A549 (cell line): ENCODE data around the gene GRM7. TPM values are rescaled to one million over a fixed set of nuclear protein-coding genes. Genes with fewer than 3 reads are reported as not detected.

Experiments
- ATAC-seq, 2 experiments: fragments of 200-7000 bp in 1 of 2; fragments of >200 bp in 1 of 2; cut with Nextera tagmentation in 1 of 2; cut with Tn5 transposase in 1 of 2; 3 replicates each; pipeline versions ENCODE4 v1.8.0 to v1.9.1; 2018 to 2020; ENCODE audit warnings: mild to moderate bottlenecking in 1 of 2, moderate library complexity in 1 of 2
- CTCF ChIA-PET: fragments of 300-600 bp; sonication (Branson Sonifier 250); formaldehyde crosslinking; extraction: SDS; loops from one replicate; lab custom pipeline; 2021; ENCODE audit warnings: antibody characterized with exemption, inconsistent platforms; lab: Yijun Ruan, JAX
- POLR2A ChIA-PET: fragments of 350-600 bp; formaldehyde crosslinking; extraction: SDS; loops from one replicate; lab custom pipeline; 2021; ENCODE audit warnings: antibody characterized with exemption, inconsistent platforms; lab: Yijun Ruan, JAX
- DNase-seq, 2 experiments: peaks; one replicate each; pipeline versions ENCODE4 v3.0.0 to v3.0.0-alpha.2; 2011 to 2016; ENCODE audit warnings: low read depth in 1 of 2, low spot score in 1 of 2
- FAIRE-seq: peaks from 2 replicates; lab custom pipeline; 2011; peaks lifted over from hg19 to GRCh38; lab: Jason Lieb, UNC
- H3K27ac ChIP-seq, 2 experiments: fragments of >200 bp; sonication (Bioruptor Twin); formaldehyde crosslinking; 3 replicates each; pipeline ENCODE4 v1.5.1; 2016 to 2017
- H3K4me1 ChIP-seq: fragments of >200 bp; sonication (Bioruptor Twin); formaldehyde crosslinking; 3 replicates; pipeline ENCODE4 v1.6.1; 2016
- H3K4me2 ChIP-seq: fragments of >200 bp; sonication (Bioruptor Twin); formaldehyde crosslinking; 3 replicates; pipeline ENCODE4 v1.6.1; 2016
- H3K4me3 ChIP-seq: fragments of >200 bp; sonication (Bioruptor Twin); formaldehyde crosslinking; 3 replicates; pipeline ENCODE4 v1.5.1; 2016
- H3K9me3 ChIP-seq: fragments of >200 bp; sonication (Bioruptor Twin); formaldehyde crosslinking; 3 replicates; pipeline ENCODE4 v1.6.1; 2016
- ATOH8 ChIP-seq: fragments of 250-450 bp; sonication (Bioruptor Pico); IDR thresholded peaks from 2 replicates; pipeline ENCODE4 v1.5.0; 2020; ENCODE audit warnings: low read depth, mild to moderate bottlenecking, moderate library complexity
- CBX8 ChIP-seq: fragments of 200-600 bp; sonication (generic); IDR thresholded peaks from 2 replicates; pipeline ENCODE4 v1.6.1; 2016
- CHD2 ChIP-seq: fragments of 150-350 bp; IDR thresholded peaks from 2 replicates; pipeline ENCODE4 v1.6.1; 2014; ENCODE audit warnings: low read length; ENCODE audit not compliant: partially characterized antibody
- CHD4 ChIP-seq: fragments of 200-600 bp; sonication (generic); IDR thresholded peaks from 2 replicates; pipeline ENCODE4 v1.6.1; 2016; ENCODE audit warnings: antibody characterized with exemption, mild to moderate bottlenecking, borderline replicate concordance
- CTCF ChIP-seq: fragments of >200 bp; sonication (Bioruptor Twin); formaldehyde crosslinking; IDR thresholded peaks from 3 replicates; pipeline ENCODE4 v1.5.1; 2016
- E2F6 ChIP-seq: IDR thresholded peaks from 2 replicates; pipeline ENCODE4 v1.6.1; 2012; ENCODE audit warnings: low read depth, borderline replicate concordance
- FOSB ChIP-seq: fragments of 250-450 bp; sonication (Bioruptor Pico); IDR thresholded peaks from 2 replicates; pipeline ENCODE4 v1.5.0; 2020; ENCODE audit warnings: mild to moderate bottlenecking, moderate library complexity
- HDAC2 ChIP-seq: fragments of 200-600 bp; sonication (generic); IDR thresholded peaks from 2 replicates; pipeline ENCODE4 v1.6.1; 2016
- HEYL ChIP-seq: fragments of 250-450 bp; sonication (Bioruptor Pico); IDR thresholded peaks from 2 replicates; pipeline ENCODE4 v1.8.0; 2021; ENCODE audit warnings: mild to moderate bottlenecking, moderate library complexity
- HOXB13 ChIP-seq: fragments of 250-450 bp; sonication (Bioruptor Pico); IDR thresholded peaks from 2 replicates; pipeline ENCODE4 v1.5.0; 2020; ENCODE audit warnings: low read depth, mild to moderate bottlenecking, moderate library complexity
- JUN ChIP-seq, 2 experiments: fragments of >200 bp; sonication (Bioruptor Twin); formaldehyde crosslinking; IDR thresholded peaks; 2 replicates in 1 of 2; 3 replicates in 1 of 2; pipeline ENCODE4 v1.6.1; 2016 to 2017
- JUNB ChIP-seq: fragments of >200 bp; sonication (Bioruptor Twin); formaldehyde crosslinking; IDR thresholded peaks from 2 replicates; pipeline ENCODE4 v1.6.1; 2016
- KDM1A ChIP-seq: fragments of 200-600 bp; sonication (generic); IDR thresholded peaks from 2 replicates; pipeline ENCODE4 v1.6.1; 2016; ENCODE audit warnings: low read depth, mild to moderate bottlenecking
- KDM5A ChIP-seq: fragments of 200-600 bp; sonication (generic); IDR thresholded peaks from 2 replicates; pipeline ENCODE4 v1.6.1; 2016; ENCODE audit warnings: antibody characterized with exemption, mild to moderate bottlenecking
- MAFK ChIP-seq: fragments of 450-650 bp; IDR thresholded peaks from 2 replicates; pipeline ENCODE4 v1.6.1; 2014; ENCODE audit not compliant: partially characterized antibody
- MAZ ChIP-seq: fragments of 150-350 bp; IDR thresholded peaks from 2 replicates; pipeline ENCODE4 v1.6.1; 2014; ENCODE audit warnings: antibody characterized with exemption, low read depth, low read length, borderline replicate concordance
- NFE2L2 ChIP-seq: fragments of 150-350 bp; conservative IDR thresholded peaks from 2 replicates; pipeline ENCODE4 v1.6.1; 2014; ENCODE audit warnings: low read length
- NR3C1 ChIP-seq: fragments of >200 bp; sonication (Bioruptor Twin); formaldehyde crosslinking; IDR thresholded peaks from 3 replicates; pipeline ENCODE4 v1.6.1; 2017
- PBX3 ChIP-seq: IDR thresholded peaks from 2 replicates; pipeline ENCODE4 v1.6.1; 2012
- RAD21 ChIP-seq, 2 experiments: fragments of >200 bp in 1 of 2; sonication (Bioruptor Twin) in 1 of 2; formaldehyde crosslinking in 1 of 2; IDR thresholded peaks in 1 of 2; conservative IDR thresholded peaks in 1 of 2; 2 replicates in 1 of 2; 3 replicates in 1 of 2; pipeline ENCODE4 v1.6.1; 2012 to 2018; ENCODE audit warnings: inconsistent platforms in 1 of 2
- RCOR1 ChIP-seq: fragments of 150-350 bp; IDR thresholded peaks from 2 replicates; pipeline ENCODE4 v1.6.1; 2014; ENCODE audit warnings: antibody characterized with exemption, low read length, low read depth
- RNF2 ChIP-seq: fragments of 200-600 bp; sonication (generic); IDR thresholded peaks from 2 replicates; pipeline ENCODE4 v1.6.1; 2016; ENCODE audit warnings: low read depth, mild to moderate bottlenecking, antibody characterized with exemption, moderate library complexity, borderline replicate concordance
- TFCP2L1 ChIP-seq: fragments of 250-450 bp; sonication (Bioruptor Pico); IDR thresholded peaks from 2 replicates; pipeline ENCODE4 v1.5.0; 2021; ENCODE audit warnings: mild to moderate bottlenecking
- TP53 ChIP-seq: fragments of 250-450 bp; sonication (Bioruptor Pico); IDR thresholded peaks from 2 replicates; pipeline ENCODE4 v1.5.0; 2021; ENCODE audit warnings: mild to moderate bottlenecking, moderate library complexity
- USF2 ChIP-seq: fragments of 450-650 bp; IDR thresholded peaks from 2 replicates; pipeline ENCODE4 v1.6.1; 2014; ENCODE audit warnings: antibody characterized with exemption
- ZC3H11A ChIP-seq: fragments of 450-650 bp; IDR thresholded peaks from 2 replicates; pipeline ENCODE4 v1.6.1; 2014; ENCODE audit warnings: antibody characterized with exemption, mild to moderate bottlenecking
- ZFP36 ChIP-seq: fragments of 450-650 bp; IDR thresholded peaks from 2 replicates; pipeline ENCODE4 v1.6.1; 2014; ENCODE audit warnings: borderline replicate concordance; ENCODE audit not compliant: partially characterized antibody
- ZNF302 ChIP-seq: fragments of 250-450 bp; sonication (Bioruptor Pico); IDR thresholded peaks from 2 replicates; pipeline ENCODE4 v1.9.0; 2021; ENCODE audit warnings: inconsistent platforms, mild to moderate bottlenecking, moderate library complexity
- ZSCAN20 ChIP-seq: fragments of 250-450 bp; sonication (Bioruptor Pico); IDR thresholded peaks from 2 replicates; pipeline ENCODE4 v1.8.0; 2022; ENCODE audit warnings: mild to moderate bottlenecking, moderate library complexity
- WGBS: methylation state at CpG from one replicate; pipeline ENCODE4 v1.1.6; 2017; ENCODE audit errors: missing lambda C conversion rate; 5-methylcytosine and 5-hydroxymethylcytosine counted together
- polyA plus RNA-seq, 4 experiments: library from polyadenylated mRNA; depleted of rRNA in 3 of 4; stranded (reverse); fragments of >200 nt; fragmentation: RNase III in 1 of 4; extraction: RNeasy Plus Mini Kit Qiagen cat#74134 plus additional on column Dnase treatment in 1 of 4; gene quantifications; 2 replicates in 3 of 4; 3 replicates in 1 of 4; pipeline ENCODE4 v1.2.3, GENCODE V29; 2011 to 2017
- TF ChIP-seq, protein P1 (sequence below): fragments of >200 bp; sonication (Bioruptor Twin); formaldehyde crosslinking; IDR thresholded peaks from 2 replicates; pipeline ENCODE4 v1.6.1; 2016

Gene GRM7
- polyA plus RNA-seq, 2 of the 4 experiments (the other 2 are of a cell fraction), result not detected

DNA sequence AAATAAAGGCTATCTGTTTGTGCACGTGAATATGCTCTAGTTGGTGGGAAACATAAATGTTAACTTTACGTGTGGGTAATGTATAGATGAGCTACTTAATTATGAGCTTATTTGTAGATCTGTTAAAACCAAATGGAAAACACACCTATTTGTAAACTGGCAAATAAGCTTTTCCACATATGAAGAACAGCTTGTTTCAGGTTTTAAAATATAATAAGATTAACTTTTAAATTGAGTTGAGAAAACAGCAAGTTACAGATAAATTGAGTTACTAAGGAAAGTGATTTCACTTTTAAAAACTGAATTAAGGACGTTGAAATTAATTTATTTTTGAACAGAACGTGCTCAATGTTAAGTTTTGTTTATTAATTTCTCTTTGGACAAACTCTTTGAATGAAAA is 140.5 kb downstream of the GRM7 start:
- no peak overlapping the region for H3K4me3 ChIP-seq
- TF ChIP-seq FOSB (CRISPR knock-in tag) (no peak), HEYL (CRISPR knock-in tag) (no peak), CHD2 (no peak), ZC3H11A (no peak), USF2 (no peak), MAZ (no peak), KDM5A (no peak), RNF2 (no peak), ATOH8 (CRISPR knock-in tag) (no peak), NR3C1 (no peak), CHD4 (no peak), RAD21 (conservative IDR thresholded peaks at IDR 0.05 in 1 of 2, IDR thresholded peaks at IDR 0.05 in 1 of 2) (no peak), CTCF (no peak), CBX8 (no peak), JUNB (no peak), JUN (IDR thresholded peaks at IDR 0.05) (no peak), TFCP2L1 (CRISPR knock-in tag) (no peak)
- CTCF ChIA-PET, result no interaction called here
- H3K27ac ChIP-seq, result no peak overlapping the region
- POLR2A ChIA-PET, result no interaction called here
- H3K9me3 ChIP-seq, result no peaks in the 10 kb centered on the region; the same call in 2 of the 3 replicates
- FAIRE-seq (no peak), DNase-seq (no peak), ATAC-seq (no peak)
- H3K4me2 ChIP-seq, result no peak overlapping the region
- WGBS, result 1% methylated on average over 4 of the region's 4 CpGs
- H3K4me1 ChIP-seq, result no peaks in the 10 kb centered on the region

GRCh38 chr3:7015683-7016440 is 154.9 kb downstream of the GRM7 start:
- ATAC-seq (no peak), FAIRE-seq (no peak), DNase-seq (no peak)
- ChIA-PET CTCF (no interaction called here), POLR2A (interaction anchor here (0.5 kb wide), 1 partner anchor 1819 kb away, joined by 3 read pairs; no protein-coding TSS in a partner anchor)
- TF ChIP-seq ZSCAN20 (no peak), HEYL (CRISPR knock-in tag) (no peak), MAFK (no peak), HDAC2 (no peak), HOXB13 (CRISPR knock-in tag) (no peak), PBX3 (no peak), FOSB (CRISPR knock-in tag) (no peak), RCOR1 (no peak), ZFP36 (no peak), NFE2L2 (no peak), TFCP2L1 (CRISPR knock-in tag) (no peak), CHD4 (no peak), JUN (IDR thresholded peaks at IDR 0.05) (no peak), TP53 (CRISPR knock-in tag) (no peak), E2F6 (no peak), JUNB (no peak), ZNF302 (CRISPR knock-in tag) (no peak), KDM1A (no peak)
- TF ChIP-seq, protein P1, sequence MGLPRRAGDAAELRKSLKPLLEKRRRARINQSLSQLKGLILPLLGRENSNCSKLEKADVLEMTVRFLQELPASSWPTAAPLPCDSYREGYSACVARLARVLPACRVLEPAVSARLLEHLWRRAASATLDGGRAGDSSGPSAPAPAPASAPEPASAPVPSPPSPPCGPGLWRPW, result no peak
- Histone ChIP-seq H3K27ac (no peak overlapping the region), H3K9me3 (no peaks in the 10 kb centered on the region; the same call in 2 of the 3 replicates), H3K4me1 (no peaks in the 10 kb centered on the region), H3K4me3 (no peak overlapping the region), H3K4me2 (no peak overlapping the region)
- WGBS, result 5% methylated on average over 5 of the region's 5 CpGs
